ENCODE results near the gene NCK2. TPM values are rescaled to one million over a fixed set of nuclear protein-coding genes. Genes with fewer than 3 reads are reported as not detected.

NCK2 gene
- total RNA-seq, 1 experiment from 2014 or later = 75.4 TPM

GRCh38 chr2:105725388-105725787, 19.3 kb upstream of the NCK2 start:
- H3K4me1 Mint-ChIP-seq = no peaks in the 10 kb centered on the region; the same call in 1 of the 2 replicates
- ATAC-seq (no peak), DNase-seq (ENCODE audit: low spot score) (no peak)
- H3K4me3 Mint-ChIP-seq = no peak overlapping the region
- peaks cover 5% of the 10 kb centered on the region; the same call in 1 of the 2 replicates for H3K27me3 Mint-ChIP-seq (ENCODE audit: low read depth)
- H3K9me3 Mint-ChIP-seq = peaks cover 22% of the 10 kb centered on the region
- no peak for TF ChIP-seq MYBL2 (CRISPR knock-in tag; IDR thresholded peaks at IDR 0.05)
- no peak for TF ChIP-seq MAX (CRISPR knock-in tag; IDR thresholded peaks at IDR 0.05)
- no peak for TF ChIP-seq AFF4 (CRISPR knock-in tag; IDR thresholded peaks at IDR 0.05; ENCODE audit: borderline replicate concordance)
- no peak for TF ChIP-seq NFATC4 (CRISPR knock-in tag; IDR thresholded peaks at IDR 0.05)
- TF ChIP-seq RELA (CRISPR knock-in tag; IDR thresholded peaks at IDR 0.05; ENCODE audit: borderline replicate concordance) = no peak
- no peak for TF ChIP-seq NFE2L1 (CRISPR knock-in tag; IDR thresholded peaks at IDR 0.05)
- no peak for TF ChIP-seq ZMAT4 (CRISPR knock-in tag; IDR thresholded peaks at IDR 0.05)
- TF ChIP-seq ZSCAN18 (CRISPR knock-in tag; IDR thresholded peaks at IDR 0.05) = no peak
- TF ChIP-seq JAZF1 (CRISPR knock-in tag; IDR thresholded peaks at IDR 0.05) = no peak
- no peak for TF ChIP-seq PREB (CRISPR knock-in tag; IDR thresholded peaks at IDR 0.05; ENCODE audit: borderline replicate concordance)
- no peak for TF ChIP-seq FOXP1 (CRISPR knock-in tag; IDR thresholded peaks at IDR 0.05; ENCODE audit: borderline replicate concordance)
- TF ChIP-seq ZNF396 (CRISPR knock-in tag; IDR thresholded peaks at IDR 0.05; ENCODE audit: borderline replicate concordance) = no peak
- no peak for TF ChIP-seq GRHL2 (CRISPR knock-in tag; IDR thresholded peaks at IDR 0.05; ENCODE audit: insufficient replicate concordance, severe bottlenecking)
- POLR2A ChIA-PET = no interaction called here
- CTCF ChIA-PET = no interaction called here
- peaks cover 15% of the 10 kb centered on the region; the same call in 1 of the 2 replicates for H3K36me3 Mint-ChIP-seq
- H3K27ac Mint-ChIP-seq = no peak overlapping the region

- Mint-ChIP-seq H3K27me3 (ENCODE audit: low read depth) (peaks cover 5% of the 10 kb centered on the region; the same call in 1 of the 2 replicates), H3K27ac (no peak overlapping the region), H3K4me3 (no peak overlapping the region), H3K36me3 (peaks cover 15% of the 10 kb centered on the region; the same call in 1 of the 2 replicates), H3K4me1 (no peaks in the 10 kb centered on the region; the same call in 1 of the 2 replicates), H3K9me3 (peaks cover 28% of the 10 kb centered on the region)
- DNase-seq (ENCODE audit: low spot score) = no peak
- ATAC-seq = no peak
- CTCF ChIA-PET = no interaction called here
- POLR2A ChIA-PET = no interaction called here
- TF ChIP-seq CDX4 (CRISPR knock-in tag; IDR thresholded peaks at IDR 0.05; ENCODE audit: borderline replicate concordance) = no peak
- TF ChIP-seq NFATC4 (CRISPR knock-in tag; IDR thresholded peaks at IDR 0.05) = no peak
- TF ChIP-seq ZNF512 (CRISPR knock-in tag; IDR thresholded peaks at IDR 0.05; ENCODE audit: borderline replicate concordance) = no peak
- no peak for TF ChIP-seq FOXP1 (CRISPR knock-in tag; IDR thresholded peaks at IDR 0.05; ENCODE audit: borderline replicate concordance)
- TF ChIP-seq MLX (CRISPR knock-in tag; IDR thresholded peaks at IDR 0.05) = no peak
- TF ChIP-seq RELA (CRISPR knock-in tag; IDR thresholded peaks at IDR 0.05; ENCODE audit: borderline replicate concordance) = no peak
- no peak for TF ChIP-seq ATF2 (CRISPR knock-in tag; IDR thresholded peaks at IDR 0.05; ENCODE audit: borderline replicate concordance, low read depth)
- TF ChIP-seq NR1H2 (CRISPR knock-in tag; IDR thresholded peaks at IDR 0.05) = no peak
- no peak for TF ChIP-seq SMAD3 (CRISPR knock-in tag; IDR thresholded peaks at IDR 0.05; ENCODE audit: borderline replicate concordance)
- TF ChIP-seq SOX15 (CRISPR knock-in tag; IDR thresholded peaks at IDR 0.05) = no peak
- no peak for TF ChIP-seq CREB1 (CRISPR knock-in tag; IDR thresholded peaks at IDR 0.05)
- no peak for TF ChIP-seq USF2 (CRISPR knock-in tag; IDR thresholded peaks at IDR 0.05)
Measured at GRCh38 chr2:105730170-105730569, 14.5 kb upstream of the NCK2 start.

All from WTC11 (cell line).